Activated CD8-positive, alpha-beta memory T cell treated with anti-CD3 and anti-CD28 coated beads for 36 hours (primary cell): ENCODE data around the gene FBXL7. TPM values are rescaled to one million over a fixed set of nuclear protein-coding genes. Genes with fewer than 3 reads are reported as not detected.

Experiments used
- CTCF ChIA-PET: fragments of 350-600 bp; sonication (Branson Sonifier 250); formaldehyde crosslinking; loops from one replicate; lab custom pipeline; 2021; ENCODE audit warnings: antibody characterized with exemption; lab: Charles Lee
- POLR2A ChIA-PET: fragments of 350-600 bp; sonication (Branson Sonifier 250); formaldehyde crosslinking; loops from one replicate; lab custom pipeline; 2021; ENCODE audit warnings: antibody characterized with exemption; lab: Charles Lee
- total RNA-seq, 2 experiments: library from RNA; stranded (reverse); gene quantifications; one replicate each; pipeline ENCODE4 v1.2.3, GENCODE V29; 2021

Gene FBXL7
- total RNA-seq, 2 experiments from 2014 or later = not detected

DNA sequence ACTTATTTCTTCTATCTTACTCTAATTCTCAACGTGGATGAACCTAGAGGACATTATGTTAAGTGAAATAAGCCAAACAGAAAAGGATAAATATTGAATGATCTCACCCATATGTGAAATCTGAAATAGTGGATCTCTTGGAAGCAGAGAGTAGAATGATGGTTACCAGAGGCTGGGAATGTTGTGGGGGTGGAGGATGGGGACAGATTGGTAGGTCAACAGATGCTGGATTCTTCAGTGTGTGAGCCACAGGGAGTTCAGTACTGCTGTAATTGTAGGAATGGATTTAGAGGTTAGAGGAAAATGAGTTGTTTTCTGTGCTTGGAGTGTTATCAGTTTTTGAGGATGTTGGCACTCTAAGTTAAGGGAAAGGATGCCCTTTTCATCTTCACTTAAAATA, 190.6 kb downstream of the FBXL7 start:
- CTCF ChIA-PET = no interaction called here
- POLR2A ChIA-PET = no interaction called here

DNA sequence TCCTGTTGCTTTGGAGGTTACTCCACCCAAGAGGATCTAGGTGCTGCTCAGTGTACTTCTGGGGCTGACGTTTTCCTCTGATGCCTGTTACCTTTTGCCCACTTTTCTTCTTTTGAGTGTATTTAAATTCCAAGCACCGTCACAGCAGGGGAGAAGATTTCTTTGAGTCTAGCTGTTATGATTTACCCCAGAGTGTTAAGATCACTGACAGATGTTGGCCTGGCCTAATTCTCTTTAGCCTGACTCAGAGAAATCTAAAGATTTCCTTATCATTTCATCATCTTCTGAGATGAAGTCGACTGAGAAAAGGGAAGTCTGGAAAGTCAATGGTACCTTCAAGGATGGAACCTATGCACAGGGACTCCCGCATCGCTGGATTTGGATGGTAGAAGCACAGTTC, 191.5 kb downstream of the FBXL7 start:
- ChIA-PET POLR2A (no interaction called here), CTCF (no interaction called here)

GRCh38 chr5:15692706-15693381, 192.9 kb downstream of the FBXL7 start:
- CTCF ChIA-PET = no interaction called here
- POLR2A ChIA-PET = no interaction called here

DNA sequence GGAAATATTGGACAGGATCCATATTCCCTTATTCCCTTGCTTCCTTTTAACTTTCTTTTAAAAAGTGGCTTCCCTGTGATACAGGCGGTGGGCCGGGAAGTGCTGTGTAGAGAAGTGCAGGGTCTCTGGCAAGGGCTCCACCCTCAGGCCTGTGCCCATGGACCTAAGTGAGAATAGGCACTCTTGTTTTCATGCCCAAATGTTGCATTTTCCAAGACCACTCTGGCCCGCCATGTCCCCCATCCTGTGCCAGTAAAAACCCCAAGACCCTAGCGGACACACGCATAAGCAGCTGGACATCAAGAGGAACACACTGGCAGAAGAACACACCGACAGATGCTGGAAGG, 193.4 kb downstream of the FBXL7 start:
- CTCF ChIA-PET = no interaction called here
- POLR2A ChIA-PET = no interaction called here

- ChIA-PET CTCF (no interaction called here), POLR2A (no interaction called here)
These were observed 194.0 kb downstream of the FBXL7 start for GRCh38 chr5:15693933-15694332.

GRCh38 chr5:15694696-15695214, 194.8 kb downstream of the FBXL7 start:
- POLR2A ChIA-PET = no interaction called here

GRCh38 chr5:15695215-15695731, 195.3 kb downstream of the FBXL7 start:
- ChIA-PET POLR2A (no interaction called here), CTCF (no interaction called here)

More at GRCh38 chr5:15694696-15695214, 194.8 kb downstream of the FBXL7 start:
- CTCF ChIA-PET = no interaction called here

DNA sequence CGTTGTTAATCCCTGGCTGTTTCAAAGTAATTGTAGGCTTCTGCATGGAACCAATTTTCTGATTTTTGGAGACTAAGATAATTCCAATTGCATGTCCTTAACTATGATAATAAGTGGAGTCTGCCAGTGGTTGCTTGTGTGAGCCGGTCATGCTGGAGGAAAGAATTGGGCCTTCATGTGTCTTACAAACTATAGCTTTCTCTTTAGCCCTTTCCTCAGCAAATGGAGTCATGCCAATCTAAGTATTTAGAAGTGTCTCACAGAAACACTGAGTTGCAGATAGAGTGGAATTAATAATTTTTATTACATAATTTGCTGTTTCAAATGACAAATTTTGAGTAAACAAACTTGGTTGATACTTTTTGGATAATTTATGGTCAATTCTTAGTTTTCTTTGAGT, 200.4 kb downstream of the FBXL7 start:
- ChIA-PET POLR2A (no interaction called here), CTCF (no interaction called here)

GRCh38 chr5:15702102-15702501, 202.1 kb downstream of the FBXL7 start:
- ChIA-PET POLR2A (no interaction called here), CTCF (no interaction called here)

DNA sequence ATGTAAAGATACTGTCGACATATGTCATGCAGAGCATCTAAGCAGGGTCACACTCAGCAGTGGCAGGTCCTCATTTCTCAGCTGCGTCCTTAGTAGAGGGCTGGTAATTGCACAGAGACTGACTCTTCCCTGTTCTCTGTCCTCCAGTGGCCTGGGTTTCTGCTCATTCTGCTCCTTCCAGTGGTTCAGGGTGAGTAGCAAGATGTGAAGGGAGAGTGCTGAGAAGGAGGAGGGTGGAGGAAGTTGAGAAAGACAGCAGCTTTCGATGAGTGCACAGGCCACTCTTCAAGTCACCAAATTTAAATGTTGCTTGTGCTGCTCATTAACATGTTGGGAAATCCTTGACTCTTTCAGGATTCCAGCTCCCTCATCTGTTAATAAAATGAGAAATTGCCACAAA, 203.9 kb downstream of the FBXL7 start:
- ChIA-PET POLR2A (no interaction called here), CTCF (no interaction called here)

- CTCF ChIA-PET = no interaction called here
These were observed 204.5 kb downstream of the FBXL7 start for GRCh38 chr5:15704397-15704947.

DNA sequence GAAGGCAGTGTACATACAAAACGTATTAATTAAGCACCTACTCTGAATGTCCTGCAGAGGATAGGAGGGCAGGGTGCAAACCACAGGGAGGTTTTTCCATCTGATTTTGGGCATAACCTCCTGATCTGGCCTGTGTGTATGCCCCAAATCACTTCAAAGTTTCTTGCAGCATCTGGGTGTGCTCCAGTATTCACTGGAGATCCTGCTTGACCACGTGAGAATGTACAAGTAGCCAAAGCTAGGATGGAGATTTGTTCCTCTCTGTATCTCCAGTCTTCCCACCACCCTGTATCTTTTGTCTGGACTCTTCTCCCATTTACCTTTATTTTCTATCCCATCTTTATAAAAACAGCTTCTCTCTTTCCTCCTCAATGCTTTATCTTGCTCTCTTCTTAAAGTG, 207.7 kb downstream of the FBXL7 start:
- ChIA-PET CTCF (no interaction called here), POLR2A (no interaction called here)

More at GRCh38 chr5:15704397-15704947, 204.5 kb downstream of the FBXL7 start:
- POLR2A ChIA-PET = no interaction called here

DNA sequence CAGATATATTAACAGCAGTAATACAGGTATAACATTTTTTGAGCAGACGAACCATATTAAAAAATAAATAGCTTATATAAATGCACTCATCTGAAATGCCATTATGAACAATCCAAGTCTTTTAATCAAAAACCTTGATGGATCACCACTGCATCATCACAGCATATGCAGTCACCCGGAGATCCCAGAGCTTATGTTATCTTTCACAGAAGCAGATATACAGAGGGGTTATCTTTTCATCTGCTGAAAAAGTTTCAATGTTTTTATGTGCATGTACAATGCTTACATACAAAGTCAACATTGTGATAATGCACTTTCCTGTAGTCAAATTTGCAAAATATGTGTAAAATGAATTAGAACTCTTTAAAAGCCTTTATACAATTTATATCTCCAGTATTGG, 211.9 kb downstream of the FBXL7 start:
- ChIA-PET CTCF (no interaction called here), POLR2A (no interaction called here)

DNA sequence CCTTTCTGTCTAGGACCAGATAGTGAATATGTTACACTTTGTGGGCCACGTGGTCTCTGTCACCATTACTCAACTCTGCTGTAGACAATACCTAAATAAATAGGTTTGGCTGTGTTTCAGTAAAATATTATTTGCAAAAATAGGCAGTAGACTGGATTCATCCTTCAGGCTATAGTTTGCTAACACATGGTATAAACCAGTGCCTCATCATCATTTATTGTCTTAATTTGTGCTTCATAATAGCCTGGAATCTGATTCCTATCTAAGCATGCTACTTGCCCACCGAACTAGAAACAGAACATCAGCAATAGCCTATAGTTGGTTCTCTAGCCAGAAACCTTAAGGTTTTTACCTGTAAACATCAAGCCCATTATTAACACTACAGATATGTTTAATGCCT, 215.6 kb downstream of the FBXL7 start:
- CTCF ChIA-PET = interaction anchor here (0.7 kb wide), 1 partner anchor 1329 kb away, joined by 3 read pairs; no protein-coding TSS in a partner anchor

GRCh38 chr5:15715967-15716366, 216.0 kb downstream of the FBXL7 start:
- ChIA-PET CTCF (no interaction called here), POLR2A (no interaction called here)

More for the DNA sequence above, 215.6 kb downstream of the FBXL7 start:
- POLR2A ChIA-PET = no interaction called here

DNA sequence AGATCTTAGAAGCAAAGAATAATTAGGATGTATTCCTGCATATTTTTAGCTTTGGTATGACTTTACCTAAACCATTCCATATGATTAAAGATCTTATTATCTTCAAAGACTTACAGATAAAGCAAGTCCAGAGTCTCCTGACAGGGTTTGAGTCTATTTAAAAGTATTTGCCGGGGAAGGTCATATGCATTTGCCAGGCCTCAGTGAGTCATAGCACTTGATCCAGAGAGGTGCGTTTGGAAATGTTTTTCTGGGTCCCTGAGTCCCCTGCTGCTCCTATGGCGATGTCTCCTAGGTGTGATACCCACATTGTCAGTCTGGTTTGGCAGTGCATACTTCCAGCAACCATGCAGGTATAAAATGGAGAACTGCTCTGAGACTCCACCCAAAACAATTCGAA, 217.0 kb downstream of the FBXL7 start:
- POLR2A ChIA-PET = no interaction called here

GRCh38 chr5:15718421-15719179, 218.6 kb downstream of the FBXL7 start:
- POLR2A ChIA-PET = no interaction called here
- CTCF ChIA-PET = no interaction called here

More for the DNA sequence above, 217.0 kb downstream of the FBXL7 start:
- CTCF ChIA-PET = no interaction called here

- ChIA-PET CTCF (no interaction called here), POLR2A (no interaction called here)
These were observed 219.8 kb downstream of the FBXL7 start for GRCh38 chr5:15719784-15720183.

GRCh38 chr5:15720515-15720914, 220.5 kb downstream of the FBXL7 start:
- CTCF ChIA-PET = no interaction called here
- POLR2A ChIA-PET = no interaction called here

DNA sequence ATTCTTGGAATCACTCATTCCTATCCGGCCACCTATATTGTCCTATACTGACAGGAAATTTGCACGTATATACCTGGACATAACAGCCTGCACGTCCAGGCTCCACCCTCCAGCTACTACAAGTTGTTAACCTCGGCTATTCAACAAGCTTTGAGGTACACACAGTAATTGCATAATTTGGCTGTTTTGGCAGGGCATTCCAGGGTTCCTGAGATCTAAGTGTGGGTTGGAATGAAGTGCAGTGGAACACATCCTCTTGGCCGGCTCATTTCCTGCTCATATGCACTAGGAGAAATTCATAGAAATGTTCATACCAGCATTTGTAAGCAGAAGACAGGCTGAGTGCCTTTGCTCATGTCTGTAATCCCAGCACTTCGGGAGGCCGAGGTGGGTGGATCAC, 222.3 kb downstream of the FBXL7 start:
- ChIA-PET CTCF (no interaction called here), POLR2A (no interaction called here)
